B cell (primary cell): ENCODE results near the gene SLC6A18. TPM values are rescaled to one million over a fixed set of nuclear protein-coding genes. Genes with fewer than 3 reads are reported as not detected.

Experiments used
- ATAC-seq: fragments of 200-7000 bp; cut with Tn5 transposase; one replicate; pipeline ENCODE4 v1.10.0; 2021; ENCODE audit warnings: low read depth, mild to moderate bottlenecking, moderate number of reproducible peaks, moderate library complexity
- CTCF ChIA-PET: fragments of 350-600 bp; sonication (Branson Sonifier 250); formaldehyde crosslinking; loops from one replicate; lab custom pipeline; 2021; ENCODE audit warnings: antibody characterized with exemption, inconsistent platforms; lab: Charles Lee
- POLR2A ChIA-PET: fragments of 350-600 bp; sonication (Branson Sonifier 250); formaldehyde crosslinking; loops from one replicate; lab custom pipeline; 2021; ENCODE audit warnings: antibody characterized with exemption; lab: Charles Lee
- DNase-seq: peaks from one replicate; pipeline ENCODE4 v3.0.0; 2013
- H2AFZ ChIP-seq: 2 replicates; pipeline ENCODE4 v1.6.1; 2012; ENCODE audit warnings: mild to moderate bottlenecking, low read depth, low read length; ENCODE audit not compliant: insufficient read depth, poor library complexity, severe bottlenecking
- H3K27ac ChIP-seq, 2 donors: 1 replicate in 1 of 2; 2 replicates in 1 of 2; pipeline ENCODE4 v1.5.1; 2012 to 2013; ENCODE audit warnings: low read length in 2 of 2, mild to moderate bottlenecking in 2 of 2, moderate library complexity in 1 of 2
- H3K27me3 ChIP-seq, 4 experiments: fragments of 200-600 bp in 1 of 4; sonication (generic) in 1 of 4; replicated peaks in 1 of 4; 1 replicate in 2 of 4; 2 replicates in 2 of 4; pipeline versions ENCODE4 v1.6.1 to v1.7.0; 2013 to 2016; ENCODE audit warnings: low read length in 3 of 4, mild to moderate bottlenecking in 2 of 4, mixed read lengths in 1 of 4, moderate library complexity in 1 of 4; ENCODE audit not compliant: insufficient read depth in 4 of 4, control insufficient read depth in 3 of 4; ENCODE audit errors: control extremely low read depth in 1 of 4
- H3K36me3 ChIP-seq, 2 experiments: replicated peaks in 1 of 2; 1 replicate in 1 of 2; 2 replicates in 1 of 2; pipeline versions ENCODE4 v1.6.1 to v1.7.1; 2013; ENCODE audit warnings: low read length in 1 of 2; ENCODE audit not compliant: insufficient read depth in 2 of 2, control insufficient read depth in 1 of 2; ENCODE audit errors: control extremely low read depth in 1 of 2, extremely low read depth in 1 of 2
- H3K4me1 ChIP-seq, 2 donors: fragments of 200-600 bp in 1 of 2; sonication (generic) in 1 of 2; 1 replicate in 1 of 2; 2 replicates in 1 of 2; pipeline versions ENCODE4 v1.5.1 to v1.6.1; 2013 to 2017; ENCODE audit warnings: low read length in 2 of 2; ENCODE audit not compliant: control insufficient read depth in 2 of 2, insufficient read depth in 2 of 2
- H3K4me2 ChIP-seq: replicated peaks from 2 replicates; pipeline ENCODE3; 2012; ENCODE audit warnings: mild to moderate bottlenecking, low read depth, low read length; ENCODE audit not compliant: poor library complexity, severe bottlenecking
- H3K4me3 ChIP-seq, 5 experiments: fragments of 200-600 bp in 1 of 5; sonication (generic) in 1 of 5; 1 replicate in 3 of 5; 2 replicates in 2 of 5; pipeline versions ENCODE4 v1.5.1 to v1.7.0; 2011 to 2016; ENCODE audit warnings: low read length in 4 of 5, mild to moderate bottlenecking in 4 of 5, low read depth in 2 of 5, control low read depth in 1 of 5, moderate library complexity in 1 of 5; ENCODE audit not compliant: insufficient read depth in 1 of 5; ENCODE audit errors: control extremely low read depth in 1 of 5, extremely low read depth in 1 of 5
- H3K79me2 ChIP-seq: fragments of 200-600 bp; sonication (generic); one replicate; pipeline ENCODE4 v1.6.0; 2016; ENCODE audit warnings: low read length; ENCODE audit not compliant: control insufficient read depth, insufficient read depth
- H3K9ac ChIP-seq: fragments of 200-600 bp; sonication (generic); 2 replicates; pipeline ENCODE4 v1.6.1; 2017; ENCODE audit warnings: mild to moderate bottlenecking, low read length, moderate library complexity
- H3K9me3 ChIP-seq, 3 donors: one replicate each; pipeline versions ENCODE4 v1.6.1 to v1.7.1; 2013; ENCODE audit warnings: low read length in 2 of 3; ENCODE audit not compliant: control insufficient read depth in 2 of 3, insufficient read depth in 1 of 3; ENCODE audit errors: control extremely low read depth in 1 of 3
- H4K20me1 ChIP-seq: 2 replicates; pipeline ENCODE4 v1.6.0; 2012; ENCODE audit warnings: mild to moderate bottlenecking, low read length; ENCODE audit not compliant: insufficient read depth, control insufficient read depth, poor library complexity, severe bottlenecking
- H3K27ac Mint-ChIP-seq: one replicate; pipeline ENCODE4 v1.8.0; 2021; ENCODE audit warnings: mixed read lengths
- H3K27me3 Mint-ChIP-seq: one replicate; pipeline ENCODE4 v1.8.0; 2021; ENCODE audit warnings: mixed read lengths
- H3K4me1 Mint-ChIP-seq: one replicate; pipeline ENCODE4 v1.8.0; 2021; ENCODE audit warnings: mixed read lengths
- H3K4me3 Mint-ChIP-seq: one replicate; pipeline ENCODE4 v1.8.0; 2021; ENCODE audit warnings: mixed read lengths
- H3K9me3 Mint-ChIP-seq: one replicate; pipeline ENCODE4 v1.8.0; 2022; ENCODE audit warnings: mixed read lengths; ENCODE audit not compliant: insufficient read depth
- CTCF ChIP-seq: fragments of 200-600 bp; IDR thresholded peaks from one replicate; pipeline ENCODE4 v1.8.0; 2022; ENCODE audit warnings: antibody characterized with exemption, mild to moderate bottlenecking
- EZH2 ChIP-seq: IDR thresholded peaks from 2 replicates; pipeline ENCODE4 v1.6.1; 2012; ENCODE audit warnings: borderline replicate concordance, low read depth, mild to moderate bottlenecking, moderate library complexity, low read length; ENCODE audit not compliant: insufficient read depth, poor library complexity, severe bottlenecking
- WGBS: methylation state at CpG from one replicate; pipeline ENCODE4 v1.1.5; 2013; ENCODE audit warnings: missing lambda C conversion rate; ENCODE audit not compliant: insufficient coverage; 5-methylcytosine and 5-hydroxymethylcytosine counted together
- intact Hi-C: fragments of 100-400 bp; cut with micrococcal nuclease; formaldehyde crosslinking; loops from one replicate; pipeline ENCODE4 v1.10.0; 2022
- polyA plus RNA-seq: library from polyadenylated mRNA; depleted of rRNA; stranded (reverse); fragments of >200 nt; gene quantifications from 2 replicates; pipeline ENCODE4 v1.2.3, GENCODE V29; 2012
- total RNA-seq, 2 donors: library from RNA; stranded (reverse); fragments of 120-200 nt in 1 of 2; gene quantifications; 1 replicate in 1 of 2; 2 replicates in 1 of 2; pipeline versions ENCODE4 v1.2.3 to v1.2.4, GENCODE V29; 2013 to 2022

The SLC6A18 gene
- total and polyA plus RNA-seq, 2 donors (not counting 1 experiment from before 2014, with no cell fraction given): not detected

GRCh38 chr5:1206521-1207412 lies 18.4 kb upstream of the SLC6A18 start:
- ChIA-PET CTCF (no interaction called here), POLR2A (no interaction called here)
- no peak overlapping the region for H3K4me3 Mint-ChIP-seq
- Histone ChIP-seq H3K27me3 (no peaks in the 10 kb centered on the region), H3K9me3 (peaks cover 0 to 6% (median 0%) of the 10 kb centered on the region in 3 donors), H3K79me2 (no peaks in the 10 kb centered on the region), H3K4me3 (no peak overlapping the region), H3K27ac (no peak overlapping the region), H3K9ac (no peak overlapping the region), H4K20me1 (no peaks in the 10 kb centered on the region), H3K36me3 (no peaks in the 10 kb centered on the region), H2AFZ (no peak overlapping the region), H3K4me1 (no peaks in the 10 kb centered on the region), H3K4me2 (no peak overlapping the region)
- H3K4me1 Mint-ChIP-seq: no peaks in the 10 kb centered on the region
- ATAC-seq (no peak), DNase-seq (no peak)
- H3K27ac Mint-ChIP-seq: no peak overlapping the region
- intact Hi-C loops: no loop called here
- H3K9me3 Mint-ChIP-seq: no peaks in the 10 kb centered on the region
- WGBS: 91% methylated on average over 49 of the region's 49 CpGs
- TF ChIP-seq EZH2 (no peak), CTCF (no peak)
- peaks cover 8% of the 10 kb centered on the region for H3K27me3 Mint-ChIP-seq

- Histone ChIP-seq H3K9ac (no peak overlapping the region), H3K4me1 (no peaks in the 10 kb centered on the region), H3K4me2 (no peak overlapping the region), H3K79me2 (no peaks in the 10 kb centered on the region), H2AFZ (no peak overlapping the region), H3K27me3 (no peaks in the 10 kb centered on the region), H3K4me3 (no peak overlapping the region), H3K36me3 (no peaks in the 10 kb centered on the region), H3K9me3 (peaks cover 0 to 13% (median 0%) of the 10 kb centered on the region in 3 donors), H3K27ac (no peak overlapping the region), H4K20me1 (no peaks in the 10 kb centered on the region)
- TF ChIP-seq EZH2 (no peak), CTCF (no peak)
- H3K27me3 Mint-ChIP-seq: peaks cover 8% of the 10 kb centered on the region
- intact Hi-C loops: no loop called here
- WGBS: 91% methylated on average over 6 of the region's 6 CpGs
- no peaks in the 10 kb centered on the region for H3K4me1 Mint-ChIP-seq
- no peaks in the 10 kb centered on the region for H3K9me3 Mint-ChIP-seq
- no peak overlapping the region for H3K27ac Mint-ChIP-seq
- ChIA-PET POLR2A (no interaction called here), CTCF (no interaction called here)
- no peak overlapping the region for H3K4me3 Mint-ChIP-seq
- ATAC-seq: no peak
- DNase-seq: no peak
These were observed 17.6 kb upstream of the SLC6A18 start for GRCh38 chr5:1207555-1207954.
